GM19351 (cell line): Measurements from ENCODE around the gene PTAR1.

Source experiments
- ATAC-seq: cut with Tn5 transposase; IDR thresholded peaks from one replicate; pipeline ENCODE4 v1.9.1; 2021; ENCODE audit warnings: mild to moderate bottlenecking, moderate library complexity; ENCODE audit not compliant: unreplicated experiment

Gene PTAR1

GRCh38 chr9:69753830-69754229, 6.0 kb downstream of the PTAR1 start:
- ATAC-seq, result no peak

- ATAC-seq, result no peak
Observed at GRCh38 chr9:69750085-69750484, 9.7 kb downstream of the PTAR1 start.

GRCh38 chr9:69748304-69748703, 11.5 kb downstream of the PTAR1 start:
- ATAC-seq, result no peak

- ATAC-seq, result no peak
Observed at GRCh38 chr9:69746859-69747560, 12.8 kb downstream of the PTAR1 start.

- ATAC-seq, result no peak
Observed at GRCh38 chr9:69745716-69746437, 13.9 kb downstream of the PTAR1 start.

GRCh38 chr9:69744688-69745380, 15.0 kb downstream of the PTAR1 start:
- ATAC-seq, result no peak

GRCh38 chr9:69743930-69744329, 15.9 kb downstream of the PTAR1 start:
- no peak for ATAC-seq

- no peak for ATAC-seq
Observed at GRCh38 chr9:69740872-69741505, 18.8 kb downstream of the PTAR1 start.

GRCh38 chr9:69731348-69731747, 28.5 kb downstream of the PTAR1 start:
- ATAC-seq, result no peak

- ATAC-seq, result no peak
Observed at GRCh38 chr9:69719983-69720382, 39.8 kb downstream of the PTAR1 start.

- ATAC-seq, result no peak
Observed at GRCh38 chr9:69719367-69719766, 40.4 kb downstream of the PTAR1 start.

- ATAC-seq, result no peak
Observed at GRCh38 chr9:69718218-69718617, 41.6 kb downstream of the PTAR1 start.

GRCh38 chr9:69715825-69716224, 44.0 kb downstream of the PTAR1 start:
- no peak for ATAC-seq

- no peak for ATAC-seq
Observed at GRCh38 chr9:69715096-69715495, 44.7 kb downstream of the PTAR1 start.

- no peak for ATAC-seq
Observed at GRCh38 chr9:69697475-69697874, 62.3 kb downstream of the PTAR1 start.

- no peak for ATAC-seq
Observed at GRCh38 chr9:69696802-69697201, 63.0 kb downstream of the PTAR1 start.

GRCh38 chr9:69689991-69690538, 69.7 kb downstream of the PTAR1 start:
- no peak for ATAC-seq

GRCh38 chr9:69683927-69684326, 75.9 kb downstream of the PTAR1 start:
- no peak for ATAC-seq

GRCh38 chr9:69678843-69679538, 80.8 kb downstream of the PTAR1 start:
- ATAC-seq, result no peak

GRCh38 chr9:69677931-69678330, 81.9 kb downstream of the PTAR1 start:
- ATAC-seq, result no peak

GRCh38 chr9:69675563-69675962, 84.2 kb downstream of the PTAR1 start:
- no peak for ATAC-seq
